GM19043 (cell line): ENCODE data around the gene UACA.
"Not testable (repeated sequence)": the region's sequence is repeated elsewhere in the genome, so short reads cannot be mapped to it uniquely, and the experiment has no call there.

Source experiments
- ATAC-seq: cut with Tn5 transposase; IDR thresholded peaks from one replicate; pipeline ENCODE4 v1.9.1; 2021; ENCODE audit warnings: low read depth; ENCODE audit not compliant: unreplicated experiment

The UACA gene

GRCh38 chr15:70758790-70759462 is 4.4 kb downstream of the UACA start:
- ATAC-seq: no peak

- no peak for ATAC-seq
Measured at GRCh38 chr15:70757627-70758026, 5.7 kb downstream of the UACA start.

GRCh38 chr15:70754862-70755261 is 8.5 kb downstream of the UACA start:
- ATAC-seq: no peak

- ATAC-seq: no peak
Measured at GRCh38 chr15:70753101-70753829, 10.1 kb downstream of the UACA start.

GRCh38 chr15:70752193-70752635 is 11.1 kb downstream of the UACA start:
- no peak for ATAC-seq

GRCh38 chr15:70750203-70750869 is 13.0 kb downstream of the UACA start:
- no peak for ATAC-seq

GRCh38 chr15:70748281-70748747 is 15.0 kb downstream of the UACA start:
- no peak for ATAC-seq

- not testable (repeated sequence) for ATAC-seq
Measured at GRCh38 chr15:70746598-70746997, 16.8 kb downstream of the UACA start.

GRCh38 chr15:70742928-70743327 is 20.4 kb downstream of the UACA start:
- ATAC-seq: no peak

GRCh38 chr15:70741677-70742293 is 21.6 kb downstream of the UACA start:
- no peak for ATAC-seq

- no peak for ATAC-seq
Measured at GRCh38 chr15:70741107-70741531, 22.2 kb downstream of the UACA start.

- ATAC-seq: not testable (repeated sequence)
Measured at GRCh38 chr15:70735040-70735439, 28.3 kb downstream of the UACA start.

- ATAC-seq: no peak
Measured at GRCh38 chr15:70729164-70729563, 34.2 kb downstream of the UACA start.

GRCh38 chr15:70726753-70727152 is 36.6 kb downstream of the UACA start:
- no peak for ATAC-seq

- no peak for ATAC-seq
Measured at GRCh38 chr15:70723927-70724326, 39.4 kb downstream of the UACA start.

- ATAC-seq: no peak
Measured at GRCh38 chr15:70723122-70723422, 40.3 kb downstream of the UACA start.

GRCh38 chr15:70722266-70723121 is 40.9 kb downstream of the UACA start:
- ATAC-seq: no peak

GRCh38 chr15:70720228-70721016 is 42.9 kb downstream of the UACA start:
- no peak for ATAC-seq

GRCh38 chr15:70717237-70717793 is 46.0 kb downstream of the UACA start:
- no peak for ATAC-seq
